Sigmoid colon (tissue), 7 donors: ENCODE data around the gene FREY1. TPM values are rescaled to one million over a fixed set of nuclear protein-coding genes. Genes with fewer than 3 reads are reported as not detected.

ENCODE experiments used
- DNase-seq: peaks from one replicate; pipeline ENCODE4 v3.0.0-alpha.2; 2019
- H3K27ac ChIP-seq, 4 donors: fragments of 200-600 bp; sonication (generic); one replicate each; pipeline ENCODE4 v1.5.1; 2016 to 2019; ENCODE audit warnings: mild to moderate bottlenecking in 1 of 4
- H3K27me3 ChIP-seq, 3 donors: fragments of 200-600 bp; sonication (generic); one replicate each; pipeline ENCODE4 v1.5.1; 2019; ENCODE audit warnings: mild to moderate bottlenecking in 1 of 3
- H3K36me3 ChIP-seq, 4 donors: fragments of 200-600 bp; sonication (generic); one replicate each; pipeline ENCODE4 v1.5.1; 2016 to 2019
- H3K4me1 ChIP-seq, 4 donors: fragments of 200-600 bp; sonication (generic); one replicate each; pipeline ENCODE4 v1.5.1; 2017 to 2019
- H3K4me3 ChIP-seq, 4 donors: fragments of 200-600 bp; sonication (generic); one replicate each; pipeline ENCODE4 v1.5.1; 2017 to 2019; ENCODE audit warnings: mild to moderate bottlenecking in 2 of 4, moderate library complexity in 1 of 4
- H3K9me3 ChIP-seq, 4 donors: fragments of 200-600 bp in 3 of 4; sonication (generic) in 3 of 4; one replicate each; pipeline versions ENCODE4 v1.5.1 to v1.6.1; 2013 to 2019
- EP300 ChIP-seq, 4 donors: sonication (generic); formaldehyde crosslinking; IDR thresholded peaks; one replicate each; pipeline ENCODE4 v1.6.1; 2017; ENCODE audit warnings: antibody characterized with exemption in 4 of 4
- POLR2A ChIP-seq, 2 donors: fragments of 450-650 bp; IDR thresholded peaks; one replicate each; pipeline ENCODE4 v1.6.1; 2016; ENCODE audit warnings: antibody characterized with exemption in 2 of 2, mild to moderate bottlenecking in 2 of 2, moderate library complexity in 2 of 2
- POLR2AphosphoS5 ChIP-seq, 4 donors: sonication (generic); formaldehyde crosslinking; IDR thresholded peaks; one replicate each; pipeline ENCODE4 v1.6.1; 2017; ENCODE audit warnings: antibody characterized with exemption in 4 of 4
- WGBS, 2 donors: extraction: QIAGEN DNeasy Blood & Tissue Kit; methylation state at CpG; one replicate each; pipeline ENCODE4 v1.1.7; 2013; 5-methylcytosine and 5-hydroxymethylcytosine counted together
- intact Hi-C: fragments of 100-400 bp; cut with DNase I; formaldehyde crosslinking; loops from one replicate; pipeline ENCODE4 v1.15.1; 2023
- polyA plus RNA-seq, 3 donors: library from polyadenylated mRNA; stranded (reverse); fragments of 200-250 nt; gene quantifications; one replicate each; pipeline ENCODE4 v1.2.3, GENCODE V29; 2013
- total RNA-seq, 4 donors: library from RNA; depleted of rRNA; stranded (reverse); fragments of >200 nt; gene quantifications; one replicate each; pipeline ENCODE4 v1.1.0, GENCODE V29; 2016
- TF ChIP-seq, protein P1 (sequence below), 4 experiments: fragments of 450-650 bp in 3 of 4; fragments of 200-600 bp in 1 of 4; IDR thresholded peaks; one replicate each; pipeline ENCODE4 v1.5.1; 2016 to 2019; ENCODE audit warnings: antibody characterized with exemption in 4 of 4, mild to moderate bottlenecking in 3 of 4, moderate library complexity in 2 of 4
- donor health status: healthy with polysubstance abuse.
- donor health status: Bipolar disorder and iron deficiency.
- donor health status: healthy.

FREY1 gene
- total and polyA plus RNA-seq, 7 donors: 0.64 to 3.5 (median 2.2) TPM; not detected in 4

- intact Hi-C loops: no loop called here
- Histone ChIP-seq H3K4me1 (peaks cover 0 to 18% (median 15%) of the 10 kb centered on the region in 4 donors), H3K9me3 (no peaks in the 10 kb centered on the region), H3K4me3 (peak overlapping the region; percentile 4 to 59 (median 51)), H3K27ac (no peak overlapping the region), H3K27me3 (peaks cover 0 to 6% (median 3%) of the 10 kb centered on the region in 3 donors), H3K36me3 (peaks cover 0 to 11% (median 7%) of the 10 kb centered on the region in 4 donors)
- DNase-seq: no peak
- 16 to 21% methylated on average over 43 of the region's 43 CpGs for WGBS, 2 donors
- TF ChIP-seq POLR2AphosphoS5 (IDR thresholded peaks at IDR 0.05) (no peak), POLR2A (IDR thresholded peaks at IDR 0.05) (no peak), EP300 (IDR thresholded peaks at IDR 0.05) (no peak)
- TF ChIP-seq, protein P1, sequence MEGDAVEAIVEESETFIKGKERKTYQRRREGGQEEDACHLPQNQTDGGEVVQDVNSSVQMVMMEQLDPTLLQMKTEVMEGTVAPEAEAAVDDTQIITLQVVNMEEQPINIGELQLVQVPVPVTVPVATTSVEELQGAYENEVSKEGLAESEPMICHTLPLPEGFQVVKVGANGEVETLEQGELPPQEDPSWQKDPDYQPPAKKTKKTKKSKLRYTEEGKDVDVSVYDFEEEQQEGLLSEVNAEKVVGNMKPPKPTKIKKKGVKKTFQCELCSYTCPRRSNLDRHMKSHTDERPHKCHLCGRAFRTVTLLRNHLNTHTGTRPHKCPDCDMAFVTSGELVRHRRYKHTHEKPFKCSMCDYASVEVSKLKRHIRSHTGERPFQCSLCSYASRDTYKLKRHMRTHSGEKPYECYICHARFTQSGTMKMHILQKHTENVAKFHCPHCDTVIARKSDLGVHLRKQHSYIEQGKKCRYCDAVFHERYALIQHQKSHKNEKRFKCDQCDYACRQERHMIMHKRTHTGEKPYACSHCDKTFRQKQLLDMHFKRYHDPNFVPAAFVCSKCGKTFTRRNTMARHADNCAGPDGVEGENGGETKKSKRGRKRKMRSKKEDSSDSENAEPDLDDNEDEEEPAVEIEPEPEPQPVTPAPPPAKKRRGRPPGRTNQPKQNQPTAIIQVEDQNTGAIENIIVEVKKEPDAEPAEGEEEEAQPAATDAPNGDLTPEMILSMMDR (IDR thresholded peaks at IDR 0.05): no peak
These were observed 20.9 kb downstream of the FREY1 start for GRCh38 chr11:45885921-45886721.

- no peak for TF ChIP-seq EP300 (IDR thresholded peaks at IDR 0.05)
- no peak for TF ChIP-seq POLR2AphosphoS5 (IDR thresholded peaks at IDR 0.05)
- TF ChIP-seq POLR2A (IDR thresholded peaks at IDR 0.05): no peak
- TF ChIP-seq, protein P1 (IDR thresholded peaks at IDR 0.05): no peak
- H3K27me3 ChIP-seq: peaks cover 0 to 6% (median 3%) of the 10 kb centered on the region in 3 donors
- intact Hi-C loops: no loop called here
- no peaks in the 10 kb centered on the region for H3K9me3 ChIP-seq
- peaks cover 0 to 25% (median 22%) of the 10 kb centered on the region in 4 donors for H3K4me1 ChIP-seq
- WGBS, 2 donors: 2 to 3% methylated on average over 73 of the region's 73 CpGs
- peaks cover 0 to 19% (median 13%) of the 10 kb centered on the region in 4 donors for H3K36me3 ChIP-seq
- H3K4me3 ChIP-seq: peak within 1 kb of the TSS; percentile 4 to 59 (median 51)
- DNase-seq: no peak
- H3K27ac ChIP-seq: no peak within 1 kb of the TSS
These were observed 21.7 kb downstream of the FREY1 start, which contains the start of gene MAPK8IP1 for GRCh38 chr11:45885274-45885920. MAPK8IP1 (plus strand) TSS chr11:45885651; CDS start chr11:45885821, 170 bp downstream.

- peaks cover 0 to 6% (median 3%) of the 10 kb centered on the region in 3 donors for H3K27me3 ChIP-seq
- WGBS, 2 donors: 88 to 90% methylated on average over 10 of the region's 10 CpGs
- peaks cover 0 to 19% (median 13%) of the 10 kb centered on the region in 4 donors for H3K36me3 ChIP-seq
- no peaks in the 10 kb centered on the region for H3K9me3 ChIP-seq
- intact Hi-C loops: no loop called here
- no peak for DNase-seq
- no peak overlapping the region for H3K27ac ChIP-seq
- peaks cover 0 to 32% (median 29%) of the 10 kb centered on the region in 4 donors for H3K4me1 ChIP-seq
- no peak overlapping the region for H3K4me3 ChIP-seq
- TF ChIP-seq EP300 (IDR thresholded peaks at IDR 0.05) (no peak), POLR2AphosphoS5 (IDR thresholded peaks at IDR 0.05) (peak in 1 of 4 donors; percentile 14)
- TF ChIP-seq, protein P1 (IDR thresholded peaks at IDR 0.05): no peak
These were observed 22.4 kb downstream of the FREY1 start for GRCh38 chr11:45884596-45885185.

- TF ChIP-seq EP300 (IDR thresholded peaks at IDR 0.05) (no peak), POLR2A (IDR thresholded peaks at IDR 0.05) (no peak), POLR2AphosphoS5 (IDR thresholded peaks at IDR 0.05) (no peak)
- TF ChIP-seq, protein P1 (IDR thresholded peaks at IDR 0.05): no peak
- Histone ChIP-seq H3K4me1 (peaks cover 0 to 37% (median 33%) of the 10 kb centered on the region in 4 donors), H3K27me3 (peaks cover 0 to 6% (median 3%) of the 10 kb centered on the region in 3 donors), H3K27ac (peak overlapping the region in 2 of 4 donors; percentile 70 to 74), H3K9me3 (no peaks in the 10 kb centered on the region), H3K4me3 (no peak overlapping the region), H3K36me3 (peaks cover 0 to 37% (median 27%) of the 10 kb centered on the region in 4 donors)
- 87 to 92% methylated on average over 6 of the region's 6 CpGs for WGBS, 2 donors
- DNase-seq: no peak
- intact Hi-C loops: loop anchor here (1.0 to 2.0 kb wide), 2 partner anchors 16 to 21 kb away; no protein-coding TSS in a partner anchor
These were observed 25.2 kb downstream of the FREY1 start for GRCh38 chr11:45881708-45882368.
